ENCODE data around the gene COBL.

- TF ChIP-seq CTCF (IDR thresholded peaks at IDR 0.05; ENCODE audit: low read depth, low read length, poor library complexity, severe bottlenecking), result no peak
- no peak for TF ChIP-seq EZH2phosphoT487 (IDR thresholded peaks at IDR 0.05; ENCODE audit: borderline replicate concordance, low read length)
Observed at GRCh38 chr7:51033727-51034520, 282.7 kb downstream of the COBL start.
